Nephron progenitor cell (in vitro differentiated cells): ENCODE data around the gene NBAS.
A peak's percentile ranks its signal among the peaks of the same experiment; 100 is the strongest.

Experiments used
- DNase-seq: peaks from one replicate; pipeline ENCODE4 v3.0.0; 2021
- H3K27ac Mint-ChIP-seq: 2 replicates; pipeline ENCODE4 v1.8.0; 2021; ENCODE audit warnings: mild to moderate bottlenecking, moderate library complexity, mixed read lengths
- H3K27me3 Mint-ChIP-seq: 2 replicates; pipeline ENCODE4 v1.8.0; 2021; ENCODE audit warnings: mild to moderate bottlenecking, low read depth, mixed read lengths; ENCODE audit not compliant: poor library complexity
- H3K36me3 Mint-ChIP-seq: 2 replicates; pipeline ENCODE4 v1.8.0; 2021; ENCODE audit warnings: low read depth, mixed read lengths
- H3K4me1 Mint-ChIP-seq: 2 replicates; pipeline ENCODE4 v1.8.0; 2021; ENCODE audit warnings: mixed read lengths
- H3K4me3 Mint-ChIP-seq: 2 replicates; pipeline ENCODE4 v1.8.0; 2021; ENCODE audit warnings: mild to moderate bottlenecking, moderate library complexity, mixed read lengths
- H3K9me3 Mint-ChIP-seq: 2 replicates; pipeline ENCODE4 v1.8.0; 2021; ENCODE audit warnings: mild to moderate bottlenecking, moderate library complexity, mixed read lengths
- CTCF ChIP-seq: fragments of 200-600 bp; sonication (generic); IDR thresholded peaks from 2 replicates; pipeline ENCODE4 v1.5.0; 2021; ENCODE audit warnings: antibody characterized with exemption

NBAS gene

GRCh38 chr2:15122915-15123314 lies 438.2 kb downstream of the NBAS start:
- Mint-ChIP-seq H3K27me3 (no peaks in the 10 kb centered on the region), H3K36me3 (peaks cover 32% of the 10 kb centered on the region), H3K27ac (no peak overlapping the region), H3K4me1 (peaks cover 50% of the 10 kb centered on the region), H3K9me3 (peaks cover 46% of the 10 kb centered on the region), H3K4me3 (no peak overlapping the region)
- TF ChIP-seq CTCF, result no peak
- no peak for DNase-seq

- no peak overlapping the region for H3K4me3 Mint-ChIP-seq
- peaks cover 27% of the 10 kb centered on the region for H3K36me3 Mint-ChIP-seq
- H3K4me1 Mint-ChIP-seq, result peaks cover 38% of the 10 kb centered on the region
- peaks cover 2% of the 10 kb centered on the region for H3K27me3 Mint-ChIP-seq
- H3K27ac Mint-ChIP-seq, result no peak overlapping the region
- peaks cover 37% of the 10 kb centered on the region for H3K9me3 Mint-ChIP-seq
- no peak for TF ChIP-seq CTCF
- no peak for DNase-seq
Observed at GRCh38 chr2:15120631-15121030, 440.5 kb downstream of the NBAS start.

GRCh38 chr2:15119722-15120175 lies 441.4 kb downstream of the NBAS start:
- Mint-ChIP-seq H3K4me3 (no peak overlapping the region), H3K27me3 (peaks cover 2% of the 10 kb centered on the region), H3K9me3 (peaks cover 36% of the 10 kb centered on the region), H3K36me3 (peaks cover 20% of the 10 kb centered on the region), H3K27ac (peak overlapping the region; percentile 77), H3K4me1 (peaks cover 38% of the 10 kb centered on the region)
- DNase-seq, result no peak
- no peak for TF ChIP-seq CTCF

- Mint-ChIP-seq H3K27ac (no peak overlapping the region), H3K36me3 (peaks cover 31% of the 10 kb centered on the region), H3K4me3 (no peak overlapping the region), H3K4me1 (peaks cover 38% of the 10 kb centered on the region), H3K9me3 (peaks cover 39% of the 10 kb centered on the region), H3K27me3 (peaks cover 2% of the 10 kb centered on the region)
- TF ChIP-seq CTCF, result no peak
- no peak for DNase-seq
Observed at GRCh38 chr2:15117409-15118050, 443.6 kb downstream of the NBAS start.
